GM10266 (cell line): ENCODE measurements around the gene HYI.

ENCODE experiments used
- DNase-seq: peaks from one replicate; pipeline ENCODE4 v3.0.0; 2012; ENCODE audit errors: extremely low spot score
- TF ChIP-seq, protein P1 (sequence below): IDR thresholded peaks from 2 replicates; pipeline ENCODE4 v1.5.1; 2012; ENCODE audit warnings: mild to moderate bottlenecking, low read depth; ENCODE audit not compliant: control insufficient read depth, insufficient read depth; ENCODE audit errors: missing control alignments

HYI gene

DNA sequence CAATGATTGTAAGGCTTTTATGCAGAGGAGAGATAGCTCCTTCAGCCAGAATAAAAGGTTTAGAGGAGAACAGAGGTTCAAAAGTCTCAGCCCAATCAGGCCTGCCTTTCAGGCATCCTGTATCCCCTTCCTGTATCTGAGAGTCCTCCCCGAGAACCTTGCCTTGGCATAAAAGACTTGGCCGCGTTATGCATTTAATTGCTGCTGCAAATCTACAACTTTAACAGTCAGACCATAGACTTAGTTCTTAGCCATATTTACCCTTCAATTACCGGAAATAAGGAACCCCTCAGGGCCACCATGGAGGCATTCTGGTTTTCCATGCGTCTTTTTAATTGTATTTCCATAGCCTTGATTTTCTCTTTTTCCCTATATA, 18.3 kb upstream of the HYI start:
- no peak for DNase-seq
- TF ChIP-seq, protein P1, sequence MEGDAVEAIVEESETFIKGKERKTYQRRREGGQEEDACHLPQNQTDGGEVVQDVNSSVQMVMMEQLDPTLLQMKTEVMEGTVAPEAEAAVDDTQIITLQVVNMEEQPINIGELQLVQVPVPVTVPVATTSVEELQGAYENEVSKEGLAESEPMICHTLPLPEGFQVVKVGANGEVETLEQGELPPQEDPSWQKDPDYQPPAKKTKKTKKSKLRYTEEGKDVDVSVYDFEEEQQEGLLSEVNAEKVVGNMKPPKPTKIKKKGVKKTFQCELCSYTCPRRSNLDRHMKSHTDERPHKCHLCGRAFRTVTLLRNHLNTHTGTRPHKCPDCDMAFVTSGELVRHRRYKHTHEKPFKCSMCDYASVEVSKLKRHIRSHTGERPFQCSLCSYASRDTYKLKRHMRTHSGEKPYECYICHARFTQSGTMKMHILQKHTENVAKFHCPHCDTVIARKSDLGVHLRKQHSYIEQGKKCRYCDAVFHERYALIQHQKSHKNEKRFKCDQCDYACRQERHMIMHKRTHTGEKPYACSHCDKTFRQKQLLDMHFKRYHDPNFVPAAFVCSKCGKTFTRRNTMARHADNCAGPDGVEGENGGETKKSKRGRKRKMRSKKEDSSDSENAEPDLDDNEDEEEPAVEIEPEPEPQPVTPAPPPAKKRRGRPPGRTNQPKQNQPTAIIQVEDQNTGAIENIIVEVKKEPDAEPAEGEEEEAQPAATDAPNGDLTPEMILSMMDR, result no peak

DNA sequence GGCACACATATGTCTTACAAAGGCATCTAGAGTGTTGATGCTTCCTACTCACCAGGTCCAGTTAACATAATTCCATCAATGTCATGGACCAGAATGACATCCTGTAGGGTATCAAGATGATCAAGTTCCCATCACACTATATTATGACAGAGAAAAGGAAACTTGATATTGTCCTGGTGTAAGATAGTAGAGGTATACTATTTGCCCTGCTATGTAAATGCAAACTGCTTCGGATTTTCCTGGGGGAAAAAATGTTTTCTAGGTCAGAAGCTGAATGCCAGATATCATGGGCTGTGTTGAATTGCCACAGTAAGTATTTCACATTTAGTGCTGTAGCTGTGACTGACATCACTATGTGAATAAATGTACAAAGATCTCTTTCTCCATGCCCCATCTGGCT, 16.2 kb upstream of the HYI start:
- TF ChIP-seq, protein P1, result no peak

DNA sequence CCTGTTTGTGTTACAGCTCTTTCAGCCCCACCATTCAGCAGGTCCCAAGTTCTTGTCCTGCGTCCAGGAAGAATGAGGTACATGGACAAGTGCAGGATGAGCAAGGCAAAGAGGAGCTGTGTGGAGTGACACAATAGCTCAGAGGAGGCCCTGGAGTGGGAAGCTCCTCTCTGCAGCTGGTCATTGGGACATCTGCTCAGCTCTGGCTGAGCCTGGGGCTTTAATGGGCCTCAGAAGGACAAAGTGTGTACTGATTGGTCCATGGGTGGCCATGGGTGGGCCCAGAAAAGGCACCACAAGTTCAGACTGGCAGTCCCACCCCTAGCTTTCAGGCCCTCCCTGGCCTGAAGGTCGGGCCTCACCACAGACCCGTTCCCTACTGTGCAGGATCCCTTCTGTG, 14.7 kb upstream of the HYI start:
- no peak for DNase-seq
- TF ChIP-seq, protein P1, result no peak

More for the DNA sequence above, 16.2 kb upstream of the HYI start:
- no peak for DNase-seq

DNA sequence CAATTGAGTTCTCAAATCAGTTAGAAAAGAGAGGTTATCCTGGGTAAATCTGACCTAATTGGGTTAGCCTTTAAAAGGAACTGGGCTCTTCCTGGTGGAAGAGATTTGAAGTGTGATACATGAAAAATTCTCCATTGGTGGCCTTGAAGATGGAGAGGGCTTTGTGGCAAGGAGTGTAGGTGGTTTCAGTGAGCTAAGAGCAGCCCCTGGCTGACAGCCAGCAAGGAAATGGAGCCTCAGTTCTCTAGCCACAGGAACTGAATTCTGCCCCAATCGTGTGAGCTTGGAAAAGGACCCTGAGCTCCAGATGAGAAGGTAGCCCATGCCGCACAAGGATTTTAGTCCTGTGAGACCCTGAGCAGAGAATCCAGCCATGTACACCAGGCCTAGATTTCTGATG, 12.7 kb upstream of the HYI start:
- TF ChIP-seq, protein P1, result no peak
- DNase-seq, result no peak

DNA sequence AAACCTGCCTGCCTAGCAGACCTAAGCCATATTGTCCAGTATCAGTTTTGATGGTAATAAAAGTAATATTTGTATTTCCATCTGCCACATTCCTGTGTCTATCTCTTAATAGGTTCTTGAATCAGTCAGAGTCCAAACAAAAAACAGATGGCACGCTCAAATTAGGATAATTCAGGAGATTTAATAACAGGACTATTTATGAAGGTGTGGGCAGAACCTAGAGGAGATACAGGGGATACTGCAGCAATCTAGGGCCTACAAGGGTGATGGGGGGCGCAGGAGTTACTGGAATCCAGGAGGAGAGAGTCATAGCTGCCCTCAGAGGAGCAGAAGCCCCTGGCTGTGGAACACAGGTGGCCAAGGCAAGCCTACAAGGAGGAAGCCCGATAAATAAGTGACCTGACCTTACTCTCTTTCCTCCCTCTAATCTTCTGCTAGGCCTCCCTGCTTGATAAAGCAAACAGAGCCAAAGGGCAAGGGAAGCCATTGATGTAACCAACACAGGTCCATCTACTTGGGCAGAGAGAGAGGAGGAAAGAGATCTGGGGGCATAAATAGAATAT, 11.9 kb upstream of the HYI start:
- DNase-seq, result no peak
- TF ChIP-seq, protein P1, result no peak

DNA sequence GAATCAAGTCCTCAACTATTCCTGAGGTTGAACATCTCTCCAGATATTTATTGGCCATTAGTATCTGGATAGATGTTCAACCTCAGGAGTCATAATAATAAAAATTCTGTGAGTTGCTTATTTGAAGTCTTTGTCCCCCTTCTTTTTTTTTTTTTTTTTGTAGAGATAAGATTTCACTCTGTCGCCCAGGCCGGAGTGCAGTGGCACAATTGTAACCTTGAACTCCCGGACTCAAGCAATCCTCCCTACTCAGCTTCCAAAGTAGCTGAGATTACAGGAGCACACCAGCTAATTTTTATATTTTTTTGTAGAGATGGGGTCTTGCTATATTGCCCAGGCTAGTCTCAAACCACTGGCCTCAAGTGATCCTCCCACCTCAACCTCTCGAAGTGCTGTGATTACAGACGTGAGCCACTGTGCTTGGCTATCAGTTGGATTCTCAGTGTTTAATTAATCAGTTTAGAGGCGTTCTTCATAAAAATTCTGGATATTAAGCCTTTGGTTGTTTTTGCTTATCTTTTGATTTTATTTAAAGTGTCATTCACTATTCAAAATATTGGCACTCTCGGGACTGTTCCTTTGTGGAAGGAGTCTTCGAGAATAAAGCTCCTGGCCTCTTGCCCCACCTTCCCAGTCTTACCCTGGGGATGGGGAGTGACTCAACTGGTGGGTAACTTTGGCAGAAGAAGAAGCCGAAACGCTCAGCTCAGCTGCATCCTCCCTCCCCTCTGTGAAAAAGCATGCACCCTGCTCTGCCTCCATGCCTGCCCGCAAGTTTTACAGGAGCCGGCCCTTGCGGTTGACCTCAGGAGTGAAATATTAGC, 11.2 kb upstream of the HYI start:
- no peak for DNase-seq
- TF ChIP-seq, protein P1, result no peak

DNA sequence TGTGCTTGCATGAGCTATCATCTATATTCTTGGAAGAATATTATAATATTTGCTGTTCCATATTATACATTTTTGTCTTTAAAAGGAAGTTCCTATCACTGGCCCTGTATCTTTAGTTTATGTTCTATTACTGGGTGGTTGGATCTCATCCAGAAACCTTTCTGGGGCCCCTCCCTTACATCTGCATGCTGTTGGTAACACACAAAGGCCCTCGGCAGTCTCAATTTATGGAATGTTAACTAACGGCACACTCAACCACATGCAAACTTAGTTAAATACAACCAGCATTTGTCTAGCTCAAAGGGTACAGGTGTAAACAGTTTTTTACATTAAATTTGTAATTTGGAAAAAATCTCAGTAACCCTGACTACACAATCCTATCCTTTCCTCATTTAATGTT, 9.7 kb upstream of the HYI start:
- TF ChIP-seq, protein P1, result no peak
- DNase-seq, result no peak
